HG02642 (cell line): ENCODE results near the gene RIN1.
A peak's percentile ranks its signal among the peaks of the same experiment; 100 is the strongest.
"Not testable (repeated sequence)": the region's sequence is repeated elsewhere in the genome, so short reads cannot be mapped to it uniquely, and the experiment has no call there.

Experiments used
- ATAC-seq: cut with Tn5 transposase; IDR thresholded peaks from one replicate; pipeline ENCODE4 v1.9.1; 2021; ENCODE audit warnings: mild to moderate bottlenecking; ENCODE audit not compliant: unreplicated experiment, poor library complexity

Gene RIN1

GRCh38 chr11:66361502-66361941 is 25.3 kb upstream of the RIN1 start:
- ATAC-seq: no peak

- ATAC-seq: no peak
Measured at GRCh38 chr11:66360406-66361073, 24.3 kb upstream of the RIN1 start.

GRCh38 chr11:66359662-66360087 is 23.4 kb upstream of the RIN1 start:
- ATAC-seq: no peak

GRCh38 chr11:66350560-66351235 is 14.5 kb upstream of the RIN1 start:
- ATAC-seq: not testable (repeated sequence)

- no peak for ATAC-seq
Measured at GRCh38 chr11:66349084-66349386, 12.8 kb upstream of the RIN1 start.

GRCh38 chr11:66347425-66348276 is 11.4 kb upstream of the RIN1 start, which contains the start of gene B4GAT1:
Gene B4GAT1, minus strand, starts transcription at chr11:66347629. Its CDS starts 84 bp downstream, at chr11:66347545.
- ATAC-seq: peak; percentile 42

- ATAC-seq: no peak
Measured at GRCh38 chr11:66346476-66347424, 10.5 kb upstream of the RIN1 start.

- no peak for ATAC-seq
Measured at GRCh38 chr11:66345316-66345649, 9.0 kb upstream of the RIN1 start.

- peak; percentile 70 for ATAC-seq
Measured at GRCh38 chr11:66344550-66345315, 8.5 kb upstream of the RIN1 start, which contains the start of gene BRMS1. Gene BRMS1, minus strand, starts transcription at chr11:66345104. Its CDS starts 2,870 bp downstream, at chr11:66342234.

GRCh38 chr11:66343176-66343575 is 6.9 kb upstream of the RIN1 start:
- no peak for ATAC-seq

GRCh38 chr11:66341502-66342126 is 5.4 kb upstream of the RIN1 start:
- ATAC-seq: no peak

- ATAC-seq: no peak
Measured at GRCh38 chr11:66340596-66341501, 4.6 kb upstream of the RIN1 start.

- ATAC-seq: no peak
Measured at GRCh38 chr11:66339686-66340483, 3.7 kb upstream of the RIN1 start.

GRCh38 chr11:66339162-66339675 is 3.0 kb upstream of the RIN1 start:
- ATAC-seq: no peak

- no peak for ATAC-seq
Measured at GRCh38 chr11:66338276-66339161, 2.3 kb upstream of the RIN1 start.
